HG02938 (cell line): Measurements from ENCODE around the gene B3GNT3.
A peak's percentile ranks its signal among the peaks of the same experiment; 100 is the strongest.

Experiments used
- ATAC-seq: cut with Tn5 transposase; IDR thresholded peaks from one replicate; pipeline ENCODE4 v1.9.1; 2021; ENCODE audit warnings: mild to moderate bottlenecking, moderate library complexity; ENCODE audit not compliant: unreplicated experiment

The B3GNT3 gene

GRCh38 chr19:17859533-17860330 lies 64.8 kb downstream of the B3GNT3 start, which contains the start of gene RPL18A:
Gene RPL18A, plus strand, starts transcription at chr19:17859910. Its CDS starts 47 bp downstream, at chr19:17859957.
- peak; percentile 93 for ATAC-seq

DNA sequence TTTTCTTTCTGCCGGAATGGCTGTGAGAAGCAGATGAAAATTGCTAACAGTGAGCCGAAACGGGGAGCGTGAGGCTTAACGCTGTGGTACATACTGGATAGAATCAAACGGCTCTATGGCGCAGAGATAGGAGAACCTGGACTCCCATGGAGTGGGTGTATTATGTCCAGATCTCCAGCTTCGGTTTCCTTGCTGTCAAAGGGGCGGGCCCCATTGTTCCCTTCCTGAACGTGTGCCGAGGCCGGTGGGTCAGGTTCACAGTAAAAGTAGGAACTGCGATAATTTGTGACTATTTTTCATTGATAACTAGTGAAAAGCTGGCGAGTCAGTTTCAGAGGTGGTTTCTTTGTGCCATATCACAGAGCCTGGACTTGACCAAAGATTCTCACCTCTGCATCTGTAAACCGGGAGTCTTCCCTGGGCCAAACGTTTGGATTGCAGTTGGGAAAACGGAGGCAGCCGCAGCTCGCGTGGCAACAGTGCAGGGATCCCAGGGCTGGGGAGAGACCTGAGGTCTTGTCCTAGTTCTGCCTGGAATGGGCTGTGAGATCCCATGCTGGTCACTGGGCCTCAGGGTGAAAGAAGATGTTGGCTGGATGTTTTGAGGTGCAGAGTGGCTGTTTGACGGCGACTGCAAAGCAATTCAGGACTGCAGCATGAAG lies 65.5 kb downstream of the B3GNT3 start:
- ATAC-seq: no peak

DNA sequence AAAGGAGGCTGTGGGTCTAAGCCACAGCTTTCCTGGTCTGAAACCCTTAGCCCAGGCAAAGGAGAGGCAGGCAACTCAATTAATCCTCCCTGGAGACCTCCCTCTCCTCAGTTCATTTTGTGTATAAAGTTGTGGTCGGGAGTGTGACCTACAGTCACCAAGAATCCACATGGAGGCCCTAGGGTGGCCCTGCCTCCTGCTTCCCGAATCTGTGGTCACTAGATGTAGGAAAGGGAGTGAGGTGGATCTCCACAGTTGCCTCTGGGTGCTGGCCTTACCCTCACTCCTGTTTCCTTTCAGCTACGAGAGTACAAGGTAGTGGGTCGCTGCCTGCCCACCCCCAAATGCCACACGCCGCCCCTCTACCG lies 66.0 kb downstream of the B3GNT3 start:
- ATAC-seq: no peak

GRCh38 chr19:17861542-17862402 lies 66.8 kb downstream of the B3GNT3 start:
- no peak for ATAC-seq

GRCh38 chr19:17862711-17863519 lies 68.0 kb downstream of the B3GNT3 start:
- ATAC-seq: no peak
